Measurements from ENCODE around the gene ZNF302. TPM values are rescaled to one million over a fixed set of nuclear protein-coding genes. Genes with fewer than 3 reads are reported as not detected.

The ZNF302 gene
- total RNA-seq, 1 experiment from 2014 or later: 23.2 TPM

DNA sequence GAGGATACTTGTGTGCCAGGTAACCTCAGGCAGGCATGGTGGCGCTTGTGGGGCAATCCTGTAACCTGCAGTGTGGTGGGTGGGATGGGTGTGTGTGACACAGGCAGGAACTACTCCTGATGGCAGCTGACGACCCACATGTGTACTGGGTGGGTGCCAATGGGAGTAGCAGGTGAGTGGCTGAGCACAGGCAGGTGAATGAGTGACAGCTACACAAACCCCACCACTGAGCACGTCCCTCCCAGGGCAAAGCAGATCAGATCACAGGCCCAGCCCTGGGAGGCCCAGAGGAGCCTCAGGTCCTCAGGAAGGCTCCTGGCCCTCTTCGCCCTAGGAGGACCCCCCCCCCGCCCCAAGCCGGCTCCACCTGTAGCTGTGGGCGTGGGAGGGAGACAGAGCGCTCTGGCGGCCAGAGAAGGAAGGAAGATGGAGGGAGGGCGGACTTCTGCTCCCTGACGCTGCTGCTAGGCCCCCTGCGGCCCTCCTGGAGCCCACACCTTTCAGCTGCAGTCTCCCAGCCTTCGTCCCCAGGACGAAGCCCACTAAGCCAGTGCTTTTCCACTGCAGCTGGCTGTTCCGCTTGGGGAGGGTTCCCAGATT, 55.2 kb downstream of the ZNF302 start:
- peak overlapping the region; percentile 90 for H3K4me3 Mint-ChIP-seq (ENCODE audit: low read depth, unreplicated experiment)
- no peak overlapping the region for H3K27ac Mint-ChIP-seq (ENCODE audit: unreplicated experiment)
- H3K4me1 Mint-ChIP-seq (ENCODE audit: low read depth, unreplicated experiment): peaks cover 10% of the 10 kb centered on the region
- no peak for DNase-seq
- H3K27me3 Mint-ChIP-seq (ENCODE audit: unreplicated experiment): peaks cover 17% of the 10 kb centered on the region
- no TSS peak for BruUV-seq (replicated peaks)
- CTCF ChIA-PET: interaction anchor here (0.7 kb wide), 2 partner anchors 251 to 1435 kb away, joined by 3 to 5 read pairs; partner anchors contain the start of gene WTIP
- intact Hi-C loops (cut with micrococcal nuclease; ENCODE audit: unreplicated experiment): no loop called here
- peaks cover 22% of the 10 kb centered on the region for H3K36me3 Mint-ChIP-seq (ENCODE audit: insufficient read depth, unreplicated experiment)
- H3K9me3 Mint-ChIP-seq (ENCODE audit: low read depth, unreplicated experiment): peaks cover 7% of the 10 kb centered on the region
- TF ChIP-seq, protein P1, sequence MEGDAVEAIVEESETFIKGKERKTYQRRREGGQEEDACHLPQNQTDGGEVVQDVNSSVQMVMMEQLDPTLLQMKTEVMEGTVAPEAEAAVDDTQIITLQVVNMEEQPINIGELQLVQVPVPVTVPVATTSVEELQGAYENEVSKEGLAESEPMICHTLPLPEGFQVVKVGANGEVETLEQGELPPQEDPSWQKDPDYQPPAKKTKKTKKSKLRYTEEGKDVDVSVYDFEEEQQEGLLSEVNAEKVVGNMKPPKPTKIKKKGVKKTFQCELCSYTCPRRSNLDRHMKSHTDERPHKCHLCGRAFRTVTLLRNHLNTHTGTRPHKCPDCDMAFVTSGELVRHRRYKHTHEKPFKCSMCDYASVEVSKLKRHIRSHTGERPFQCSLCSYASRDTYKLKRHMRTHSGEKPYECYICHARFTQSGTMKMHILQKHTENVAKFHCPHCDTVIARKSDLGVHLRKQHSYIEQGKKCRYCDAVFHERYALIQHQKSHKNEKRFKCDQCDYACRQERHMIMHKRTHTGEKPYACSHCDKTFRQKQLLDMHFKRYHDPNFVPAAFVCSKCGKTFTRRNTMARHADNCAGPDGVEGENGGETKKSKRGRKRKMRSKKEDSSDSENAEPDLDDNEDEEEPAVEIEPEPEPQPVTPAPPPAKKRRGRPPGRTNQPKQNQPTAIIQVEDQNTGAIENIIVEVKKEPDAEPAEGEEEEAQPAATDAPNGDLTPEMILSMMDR (IDR thresholded peaks at IDR 0.05; ENCODE audit: unreplicated experiment): no peak

DNA sequence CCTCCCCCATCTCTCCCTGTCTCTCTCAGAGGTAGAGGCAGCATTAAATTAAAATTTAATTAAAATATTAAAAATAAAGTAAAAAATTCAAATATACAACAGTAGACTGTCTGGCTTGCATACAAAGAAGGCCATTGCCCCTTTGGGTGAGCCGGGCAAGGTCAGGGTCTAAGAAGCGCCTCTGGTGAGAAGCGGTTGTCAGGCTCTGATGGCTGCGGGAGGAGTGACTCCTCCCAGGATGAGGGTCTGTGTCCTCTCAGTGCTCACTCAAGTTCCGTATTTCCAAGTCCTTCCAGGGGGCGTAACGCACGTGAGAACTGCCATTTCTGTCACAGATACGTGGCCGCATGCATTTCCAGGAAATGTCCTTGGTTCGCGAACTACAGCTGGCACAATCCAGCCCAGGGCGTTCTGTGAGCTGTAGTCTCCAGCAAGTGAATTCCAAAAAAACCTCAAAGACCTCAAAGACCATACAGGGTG, 55.8 kb downstream of the ZNF302 start:
- TF ChIP-seq, protein P1 (IDR thresholded peaks at IDR 0.05; ENCODE audit: unreplicated experiment): no peak
- Mint-ChIP-seq H3K9me3 (ENCODE audit: low read depth, unreplicated experiment) (peaks cover 5% of the 10 kb centered on the region), H3K4me1 (ENCODE audit: low read depth, unreplicated experiment) (peaks cover 10% of the 10 kb centered on the region), H3K27ac (ENCODE audit: unreplicated experiment) (peak overlapping the region; percentile 85), H3K27me3 (ENCODE audit: unreplicated experiment) (peaks cover 11% of the 10 kb centered on the region), H3K4me3 (ENCODE audit: low read depth, unreplicated experiment) (peak overlapping the region; percentile 90), H3K36me3 (ENCODE audit: insufficient read depth, unreplicated experiment) (peaks cover 22% of the 10 kb centered on the region)
- TSS peak; percentile 97 for BruUV-seq (replicated peaks)
- CTCF ChIA-PET: interaction anchor here (0.5 to 0.7 kb wide), 3 partner anchors 252 to 1435 kb away, joined by 3 to 5 read pairs (median 5); partner anchors contain the start of gene WTIP
- intact Hi-C loops (cut with micrococcal nuclease; ENCODE audit: unreplicated experiment): no loop called here
- no peak for DNase-seq

DNA sequence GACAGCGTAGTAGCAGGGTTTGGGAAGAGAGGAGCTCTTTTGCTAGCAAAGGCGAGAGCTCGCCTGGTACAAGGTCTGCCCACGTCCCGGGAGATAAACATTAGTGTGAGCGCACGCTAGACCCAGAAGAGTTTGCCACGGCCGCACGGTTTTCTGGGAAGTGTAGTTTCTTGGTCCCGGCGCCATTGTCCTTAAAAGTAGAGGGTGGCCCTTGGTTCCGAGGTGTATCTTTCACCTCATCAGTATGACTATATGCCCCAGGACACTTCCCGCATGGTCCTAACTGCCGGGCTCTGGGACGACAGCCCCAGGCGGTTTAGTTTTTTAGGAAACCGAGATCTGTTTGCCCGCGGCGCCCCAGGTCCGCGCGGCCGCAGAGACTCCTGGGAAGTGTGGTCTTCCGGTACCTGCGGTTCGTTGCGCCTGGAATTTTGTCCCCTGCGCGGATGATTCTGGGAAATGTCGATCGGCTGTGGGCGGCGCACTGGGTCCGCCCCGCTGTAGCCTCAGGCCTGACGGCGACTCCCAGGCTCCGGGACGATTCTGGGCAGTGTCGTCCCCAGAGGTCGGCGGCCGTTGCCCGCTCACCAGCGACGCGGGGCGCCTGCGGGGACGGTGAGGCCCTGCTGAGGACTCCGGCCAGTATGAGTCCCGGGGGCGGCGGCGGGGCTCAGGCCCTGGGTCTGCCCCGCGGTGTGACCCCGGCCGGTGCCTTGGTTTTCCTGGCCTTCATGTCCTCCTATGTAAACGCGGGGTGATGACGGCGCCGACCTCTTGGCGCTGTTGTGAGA, 56.5 kb downstream of the ZNF302 start, which contains the start of gene ZNF181:
Gene ZNF181, plus strand, starts transcription at position 498 of the 791 bp plus-strand sequence. CDS start 795 bp downstream, outside the sequence.
- Mint-ChIP-seq H3K36me3 (ENCODE audit: insufficient read depth, unreplicated experiment) (peaks cover 22% of the 10 kb centered on the region), H3K27ac (ENCODE audit: unreplicated experiment) (peak within 1 kb of the TSS; percentile 85), H3K27me3 (ENCODE audit: unreplicated experiment) (peaks cover 4% of the 10 kb centered on the region), H3K4me3 (ENCODE audit: low read depth, unreplicated experiment) (peak within 1 kb of the TSS; percentile 90), H3K9me3 (ENCODE audit: low read depth, unreplicated experiment) (peaks cover 5% of the 10 kb centered on the region), H3K4me1 (ENCODE audit: low read depth, unreplicated experiment) (peaks cover 10% of the 10 kb centered on the region)
- intact Hi-C loops (cut with micrococcal nuclease; ENCODE audit: unreplicated experiment): no loop called here
- TF ChIP-seq, protein P1 (IDR thresholded peaks at IDR 0.05; ENCODE audit: unreplicated experiment): no peak
- peak; percentile 90 for DNase-seq
- BruUV-seq (replicated peaks): no TSS peak
- CTCF ChIA-PET: interaction anchor here (0.5 kb wide), 1 partner anchor 488 kb away, joined by 5 read pairs; no protein-coding TSS in a partner anchor

DNA sequence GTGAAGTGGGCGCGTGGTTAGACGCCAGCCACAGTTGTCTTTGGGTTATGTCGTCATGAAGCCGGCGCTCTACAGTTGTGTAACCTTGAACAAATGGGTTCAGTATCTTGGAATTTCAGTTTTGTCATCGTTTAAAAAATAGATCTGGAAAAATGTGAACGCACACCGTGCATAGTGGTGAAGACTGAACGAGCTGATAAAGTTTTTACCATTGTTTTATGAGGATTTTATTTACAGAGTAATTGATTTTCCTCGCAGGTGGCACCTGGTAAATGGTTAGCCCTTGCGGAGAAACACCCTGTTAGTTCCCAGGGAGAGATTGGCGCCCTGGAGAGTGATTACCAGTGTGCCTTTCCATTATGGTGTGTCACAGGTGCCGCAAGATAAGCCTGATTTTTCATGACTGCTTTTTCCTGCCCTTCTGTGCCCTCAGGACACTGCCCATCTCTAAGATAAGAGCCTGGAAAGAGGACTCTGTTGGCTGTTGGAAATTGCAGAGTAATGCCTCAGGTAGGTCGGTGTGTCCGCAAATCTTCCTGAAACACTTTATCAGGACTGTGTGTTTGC, 57.1 kb downstream of the ZNF302 start:
- BruUV-seq (replicated peaks): TSS peak; percentile 37
- no peaks in the 10 kb centered on the region for H3K27me3 Mint-ChIP-seq (ENCODE audit: unreplicated experiment)
- H3K27ac Mint-ChIP-seq (ENCODE audit: unreplicated experiment): peak overlapping the region; percentile 85
- peaks cover 8% of the 10 kb centered on the region for H3K9me3 Mint-ChIP-seq (ENCODE audit: low read depth, unreplicated experiment)
- H3K4me3 Mint-ChIP-seq (ENCODE audit: low read depth, unreplicated experiment): peak overlapping the region; percentile 90
- H3K36me3 Mint-ChIP-seq (ENCODE audit: insufficient read depth, unreplicated experiment): peaks cover 27% of the 10 kb centered on the region
- TF ChIP-seq, protein P1 (IDR thresholded peaks at IDR 0.05; ENCODE audit: unreplicated experiment): no peak
- H3K4me1 Mint-ChIP-seq (ENCODE audit: low read depth, unreplicated experiment): peaks cover 10% of the 10 kb centered on the region
- CTCF ChIA-PET: no interaction called here
- DNase-seq: no peak
- intact Hi-C loops (cut with micrococcal nuclease; ENCODE audit: unreplicated experiment): no loop called here
